C4-2B (cell line): ENCODE data around the gene PAPOLG.

ENCODE experiments used
- CTCF ChIP-seq: fragments of 450-650 bp; conservative IDR thresholded peaks from 2 replicates; pipeline ENCODE4 v1.5.1; 2017; ENCODE audit warnings: mild to moderate bottlenecking
- ZFX ChIP-seq: fragments of 450-650 bp; IDR thresholded peaks from 2 replicates; pipeline ENCODE4 v1.6.1; 2017

GRCh38 chr2:60826111-60826510 is 70.0 kb downstream of the PAPOLG start:
- no peak for TF ChIP-seq CTCF
- no peak for TF ChIP-seq ZFX
